GM23338 (cell line): ENCODE results near the gene JAZF1.

Experiments used
- CREB1 ChIP-seq: fragments of 250-450 bp; sonication (Bioruptor Pico); IDR thresholded peaks from 2 replicates; pipeline ENCODE4 v1.5.0; 2020; ENCODE audit warnings: low read depth, mild to moderate bottlenecking, moderate library complexity
- CTCF ChIP-seq, 2 experiments: fragments of 200-600 bp in 1 of 2; sonication (generic) in 1 of 2; conservative IDR thresholded peaks; 2 replicates each; pipeline versions ENCODE4 v1.5.1 to v1.6.1; 2016 to 2017; ENCODE audit warnings: antibody characterized with exemption in 2 of 2, low read depth in 2 of 2, mild to moderate bottlenecking in 2 of 2, moderate library complexity in 1 of 2
- ETS1 ChIP-seq: IDR thresholded peaks from 2 replicates; pipeline ENCODE4 v1.6.1; 2016; ENCODE audit warnings: antibody characterized with exemption
- EZH2 ChIP-seq: fragments of 200-600 bp; sonication (generic); IDR thresholded peaks from one replicate; pipeline ENCODE4 v1.8.0; 2017; ENCODE audit warnings: antibody characterized with exemption, mild to moderate bottlenecking, low read depth; ENCODE audit not compliant: unreplicated experiment
- EZH2phosphoT487 ChIP-seq: fragments of 200-600 bp; sonication (generic); IDR thresholded peaks from one replicate; pipeline ENCODE4 v1.8.1; 2018; ENCODE audit warnings: antibody characterized with exemption; ENCODE audit not compliant: unreplicated experiment
- JUNB ChIP-seq: IDR thresholded peaks from one replicate; pipeline ENCODE4 v1.6.1; 2016; ENCODE audit warnings: antibody characterized with exemption; ENCODE audit not compliant: unreplicated experiment
- NANOG ChIP-seq: IDR thresholded peaks from 2 replicates; pipeline ENCODE4 v1.6.1; 2016; ENCODE audit warnings: antibody characterized with exemption, borderline replicate concordance
- POLR2AphosphoS5 ChIP-seq: IDR thresholded peaks from 2 replicates; pipeline ENCODE4 v1.6.1; 2016; ENCODE audit warnings: antibody characterized with exemption, low read depth
- REST ChIP-seq: IDR thresholded peaks from one replicate; pipeline ENCODE4 v1.6.1; 2018; ENCODE audit warnings: antibody characterized with exemption; ENCODE audit not compliant: unreplicated experiment
- STAT1 ChIP-seq: IDR thresholded peaks from one replicate; pipeline ENCODE4 v1.6.1; 2016; ENCODE audit warnings: antibody characterized with exemption; ENCODE audit not compliant: unreplicated experiment
- ZNF114 ChIP-seq: fragments of 250-450 bp; sonication (Bioruptor Pico); IDR thresholded peaks from 2 replicates; pipeline ENCODE4 v1.5.0; 2020; ENCODE audit warnings: mild to moderate bottlenecking, moderate library complexity
- ZNF331 ChIP-seq: fragments of 250-450 bp; sonication (Bioruptor Pico); IDR thresholded peaks from 2 replicates; pipeline ENCODE4 v1.5.0; 2020; ENCODE audit warnings: low read depth, mild to moderate bottlenecking, moderate library complexity
- ZNF462 ChIP-seq: fragments of 250-450 bp; sonication (Bioruptor Pico); IDR thresholded peaks from 2 replicates; pipeline ENCODE4 v1.5.0; 2020; ENCODE audit warnings: mild to moderate bottlenecking, moderate library complexity

GRCh38 chr7:28121496-28121895 is 59.1 kb downstream of the JAZF1 start:
- TF ChIP-seq CTCF (conservative IDR thresholded peaks at IDR 0.05; ENCODE audit: low read depth in 2 of 2) (no peak), ZNF114 (CRISPR knock-in tag) (no peak), REST (no peak), EZH2phosphoT487 (no peak), STAT1 (no peak), POLR2AphosphoS5 (no peak), CREB1 (CRISPR knock-in tag) (no peak), EZH2 (no peak), JUNB (no peak), ZNF331 (CRISPR knock-in tag) (no peak), NANOG (no peak), ETS1 (no peak), ZNF462 (CRISPR knock-in tag) (no peak)
